Mammary epithelial cell (primary cell): ENCODE results near the gene ATP5PD.

Source experiments
- CTCF ChIP-seq, 2 donors: IDR thresholded peaks in 1 of 2; conservative IDR thresholded peaks in 1 of 2; 2 replicates each; pipeline ENCODE4 v1.5.1; 2011 to 2012; ENCODE audit warnings: inconsistent platforms in 2 of 2, low read length in 2 of 2, mild to moderate bottlenecking in 2 of 2, control low read depth in 1 of 2, low read depth in 1 of 2; ENCODE audit not compliant: insufficient read depth in 1 of 2; ENCODE audit errors: extremely low read depth in 1 of 2
- EZH2 ChIP-seq: IDR thresholded peaks from 2 replicates; pipeline ENCODE4 v1.6.1; 2012; ENCODE audit warnings: low read length, inconsistent platforms, borderline replicate concordance

- TF ChIP-seq CTCF (conservative IDR thresholded peaks at IDR 0.05 in 1 of 2, IDR thresholded peaks at IDR 0.05 in 1 of 2; ENCODE audit: extremely low read depth in 1 of 2, insufficient read depth in 1 of 2, low read depth in 1 of 2, low read length in 2 of 2) (no peak), EZH2 (no peak)
Measured at GRCh38 chr17:75019710-75020109, 27.1 kb downstream of the ATP5PD start.
